PFSK-1 (cell line): Measurements from ENCODE around the gene KDM7A.

Source experiments
- FOXP2 ChIP-seq: optimal IDR thresholded peaks from 2 replicates; pipeline ENCODE3; 2011; ENCODE audit warnings: borderline replicate concordance, control low read depth, inconsistent platforms; ENCODE audit not compliant: insufficient read depth; ENCODE audit errors: extremely low read length, extremely low read depth
- POLR2AphosphoS5 ChIP-seq: IDR thresholded peaks from 2 replicates; pipeline ENCODE4 v1.6.1; 2012; ENCODE audit warnings: low read depth, mild to moderate bottlenecking, control low read depth, low read length, moderate library complexity
- REST ChIP-seq, 2 experiments: IDR thresholded peaks; 2 replicates each; pipeline versions ENCODE4 v1.6.1 to v1.8.0; 2011 to 2012; ENCODE audit warnings: low read depth in 2 of 2, low read length in 2 of 2, control low read depth in 1 of 2, inconsistent platforms in 1 of 2, mild to moderate bottlenecking in 1 of 2, moderate library complexity in 1 of 2; ENCODE audit not compliant: insufficient read depth in 1 of 2
- SIN3A ChIP-seq: IDR thresholded peaks from 2 replicates; pipeline ENCODE4 v1.6.1; 2012; ENCODE audit warnings: mild to moderate bottlenecking, low read length, moderate library complexity, borderline replicate concordance; ENCODE audit not compliant: insufficient read depth
- TAF1 ChIP-seq: IDR thresholded peaks from 2 replicates; pipeline ENCODE4 v1.6.1; 2012; ENCODE audit warnings: low read length, control low read depth, borderline replicate concordance; ENCODE audit not compliant: insufficient read depth

Gene KDM7A

GRCh38 chr7:140219672-140220524 is 43.1 kb upstream of the KDM7A start:
- TF ChIP-seq SIN3A = no peak
- no peak for TF ChIP-seq TAF1
- TF ChIP-seq POLR2AphosphoS5 = no peak
- no peak for TF ChIP-seq REST (IDR thresholded peaks at IDR 0.05; ENCODE audit: insufficient read depth in 1 of 2, low read depth in 2 of 2, low read length in 2 of 2)
- no peak for TF ChIP-seq FOXP2

GRCh38 chr7:140218656-140219055 is 41.9 kb upstream of the KDM7A start:
- TF ChIP-seq POLR2AphosphoS5 = no peak
- TF ChIP-seq FOXP2 = no peak

- no peak for TF ChIP-seq POLR2AphosphoS5
- TF ChIP-seq TAF1 = no peak
Measured at GRCh38 chr7:140217750-140218501, 41.1 kb upstream of the KDM7A start.

- TF ChIP-seq POLR2AphosphoS5 (no peak), SIN3A (no peak), TAF1 (no peak), FOXP2 (no peak), REST (IDR thresholded peaks at IDR 0.05; ENCODE audit: insufficient read depth in 1 of 2, low read depth in 2 of 2, low read length in 2 of 2) (no peak)
Measured at GRCh38 chr7:140215281-140215680, 38.5 kb upstream of the KDM7A start.

- TF ChIP-seq REST (IDR thresholded peaks at IDR 0.05; ENCODE audit: insufficient read depth in 1 of 2, low read depth in 2 of 2, low read length in 2 of 2) (no peak), FOXP2 (no peak), POLR2AphosphoS5 (no peak), TAF1 (no peak), SIN3A (no peak)
Measured at GRCh38 chr7:140214075-140214684, 37.4 kb upstream of the KDM7A start.
